RPMI7951 (cell line): ENCODE measurements around the gene ROBO2. TPM values are rescaled to one million over a fixed set of nuclear protein-coding genes. Genes with fewer than 3 reads are reported as not detected.

Source experiments
- DNase-seq: peaks from one replicate; pipeline ENCODE4 v3.0.0-alpha.2; 2012; ENCODE audit warnings: low read depth
- total RNA-seq: library from RNA; depleted of rRNA; stranded (reverse); fragments of >200 nt; shearing (Covaris generic); gene quantifications from 2 replicates; pipeline ENCODE4 v1.2.3, GENCODE V29; 2014

The ROBO2 gene
- total RNA-seq, 1 experiment from 2014 or later = not detected

- no peak for DNase-seq
Measured at GRCh38 chr3:77489216-77489615, 449.3 kb downstream of the ROBO2 start.

- no peak for DNase-seq
Measured at GRCh38 chr3:77491961-77492360, 452.1 kb downstream of the ROBO2 start.

DNA sequence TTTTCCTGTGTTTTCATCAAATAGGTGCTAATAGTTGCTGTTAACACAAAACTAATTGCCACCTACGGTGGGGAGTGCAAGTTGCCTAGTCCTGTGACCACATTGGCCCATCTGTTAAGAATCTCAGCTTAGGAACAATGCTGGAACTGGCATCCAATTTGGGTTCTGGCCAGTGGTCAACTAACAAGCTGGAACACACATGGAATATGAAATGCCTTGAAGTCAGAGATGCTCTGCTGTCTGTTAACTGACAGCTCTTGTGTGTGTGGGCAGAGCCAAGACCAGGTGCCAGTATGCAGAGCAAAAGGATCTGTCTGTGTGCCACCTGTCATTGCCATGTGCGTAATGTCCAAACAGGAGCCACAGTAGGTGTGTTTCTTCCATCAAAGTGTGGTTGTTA lies 460.8 kb downstream of the ROBO2 start:
- DNase-seq = no peak

GRCh38 chr3:77506384-77506783 lies 466.5 kb downstream of the ROBO2 start:
- DNase-seq = no peak

- no peak for DNase-seq
Measured at GRCh38 chr3:77513542-77513941, 473.6 kb downstream of the ROBO2 start.

DNA sequence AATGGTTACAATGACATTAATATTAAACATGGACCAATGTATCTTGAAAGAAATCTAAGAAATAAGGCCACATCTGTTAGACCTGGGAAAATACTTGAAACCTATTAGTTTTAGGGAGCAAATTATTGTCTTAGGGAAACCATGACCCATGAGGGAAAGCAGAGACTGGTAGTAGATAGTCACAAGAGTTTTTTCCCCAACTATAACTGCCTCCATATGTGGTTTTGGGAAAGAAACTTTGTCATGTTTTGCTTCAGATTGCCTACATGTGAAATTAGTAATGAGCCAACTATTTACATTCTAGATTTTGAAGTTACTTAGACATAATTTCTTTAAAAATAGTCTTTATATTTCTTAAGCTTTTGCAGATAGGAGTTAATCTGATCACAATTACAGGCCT lies 474.9 kb downstream of the ROBO2 start:
- DNase-seq = no peak

DNA sequence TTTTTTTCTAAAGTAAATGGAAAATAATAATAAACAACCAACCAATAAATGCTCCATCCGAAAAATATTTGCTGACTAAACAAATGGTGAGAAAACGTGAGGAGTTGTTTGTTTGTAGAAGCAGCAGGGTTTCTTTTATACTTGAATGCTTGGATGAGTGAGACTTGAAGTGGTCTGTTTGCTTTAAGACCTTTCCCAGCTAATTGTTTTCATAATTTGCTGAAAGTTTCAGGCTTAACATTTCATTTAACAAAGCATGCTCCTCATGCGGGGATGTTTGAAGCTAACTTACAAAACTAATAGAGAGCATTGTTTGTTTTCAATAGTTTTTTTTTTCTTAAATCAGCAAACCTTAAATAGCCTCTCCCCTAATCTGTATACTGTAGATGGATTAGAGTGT lies 484.6 kb downstream of the ROBO2 start:
- no peak for DNase-seq

DNA sequence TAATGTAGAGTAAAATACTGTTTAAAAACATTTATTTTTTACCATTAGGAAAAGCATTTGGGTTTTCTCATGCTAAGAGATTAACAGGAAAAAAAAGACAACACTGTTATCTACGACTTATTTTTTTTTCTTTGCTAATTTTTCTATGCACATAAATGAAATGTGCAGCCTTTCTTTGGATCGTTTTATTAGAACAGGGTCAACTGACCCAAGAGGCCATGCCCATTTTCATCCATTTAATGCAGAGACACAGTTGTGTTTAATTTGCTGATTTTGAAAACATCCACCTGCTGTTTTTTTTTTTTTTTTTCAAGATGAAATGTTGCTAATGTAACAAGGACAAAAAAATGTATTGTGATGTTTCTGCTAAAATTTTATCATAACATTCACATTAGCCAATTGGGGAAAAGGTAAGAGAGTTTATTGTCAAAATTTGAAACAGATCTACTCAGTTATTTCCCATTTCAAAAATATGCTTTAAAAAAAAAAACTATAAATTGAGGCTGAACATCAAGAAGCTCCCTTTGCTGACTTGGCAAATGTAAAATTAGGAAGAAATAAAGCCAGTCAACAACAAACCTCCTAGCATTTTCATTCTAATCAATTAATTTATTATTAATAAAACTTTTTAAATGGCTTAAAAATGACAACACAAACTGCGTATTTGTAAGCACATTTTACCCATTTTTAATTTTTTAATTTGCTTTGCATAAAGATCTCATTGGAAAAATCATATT lies 485.2 kb downstream of the ROBO2 start:
- DNase-seq = no peak

GRCh38 chr3:77526573-77527113 lies 486.7 kb downstream of the ROBO2 start:
- no peak for DNase-seq

DNA sequence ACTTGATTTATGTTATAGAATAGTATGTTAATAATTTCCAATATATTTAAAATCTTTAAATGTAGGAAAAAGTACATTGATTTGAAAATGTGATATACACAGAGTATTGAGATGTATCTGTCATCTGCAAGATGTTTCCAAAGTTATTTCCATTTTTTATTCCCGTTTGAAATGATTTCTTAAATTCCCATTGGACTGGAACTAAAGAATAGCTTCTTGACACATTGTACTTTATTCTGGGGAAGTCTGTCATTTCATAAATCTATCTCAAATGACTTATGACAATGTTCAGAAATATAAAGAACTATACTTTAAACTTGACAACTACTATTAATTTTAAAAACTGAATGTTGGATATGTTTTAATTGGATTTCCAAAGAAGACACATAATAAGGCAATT lies 489.6 kb downstream of the ROBO2 start:
- DNase-seq = no peak

DNA sequence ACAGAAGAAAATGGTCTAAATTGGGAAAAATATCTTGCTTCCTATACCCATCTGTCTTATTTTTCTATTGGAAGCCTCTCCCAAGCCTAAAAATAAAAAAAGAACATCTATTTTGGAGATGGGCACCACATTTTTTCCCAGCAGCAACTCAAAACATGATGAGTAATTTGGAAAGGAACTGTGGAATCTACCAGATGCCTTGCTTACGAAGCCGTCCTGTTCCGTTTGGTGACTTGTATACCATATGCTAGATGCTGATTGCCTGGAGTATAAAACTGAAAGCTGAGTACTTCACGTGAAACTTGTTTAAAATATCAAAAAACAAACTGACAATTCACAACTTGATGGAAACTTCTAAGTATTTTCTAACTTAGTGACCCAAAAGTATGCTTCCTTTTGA lies 491.0 kb downstream of the ROBO2 start:
- DNase-seq = no peak

DNA sequence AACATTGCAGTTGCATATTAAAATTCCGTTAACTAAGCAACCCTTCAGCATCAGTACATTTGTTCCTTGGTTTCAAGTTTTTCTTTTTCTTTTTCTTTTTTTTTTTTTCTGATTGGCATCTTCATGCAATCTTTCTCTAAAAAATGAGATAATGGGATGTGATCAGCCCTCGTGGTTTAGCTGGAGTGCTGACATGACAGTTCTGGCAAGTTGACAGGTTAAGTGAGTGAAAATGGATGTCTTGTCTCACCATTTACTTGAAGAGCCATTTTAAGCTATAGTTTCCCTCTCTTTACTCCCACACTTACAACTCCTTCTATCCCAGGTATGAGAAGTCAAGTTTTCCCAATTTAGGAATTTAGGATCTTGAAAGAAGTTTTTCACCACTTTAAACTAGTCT lies 495.2 kb downstream of the ROBO2 start:
- no peak for DNase-seq

DNA sequence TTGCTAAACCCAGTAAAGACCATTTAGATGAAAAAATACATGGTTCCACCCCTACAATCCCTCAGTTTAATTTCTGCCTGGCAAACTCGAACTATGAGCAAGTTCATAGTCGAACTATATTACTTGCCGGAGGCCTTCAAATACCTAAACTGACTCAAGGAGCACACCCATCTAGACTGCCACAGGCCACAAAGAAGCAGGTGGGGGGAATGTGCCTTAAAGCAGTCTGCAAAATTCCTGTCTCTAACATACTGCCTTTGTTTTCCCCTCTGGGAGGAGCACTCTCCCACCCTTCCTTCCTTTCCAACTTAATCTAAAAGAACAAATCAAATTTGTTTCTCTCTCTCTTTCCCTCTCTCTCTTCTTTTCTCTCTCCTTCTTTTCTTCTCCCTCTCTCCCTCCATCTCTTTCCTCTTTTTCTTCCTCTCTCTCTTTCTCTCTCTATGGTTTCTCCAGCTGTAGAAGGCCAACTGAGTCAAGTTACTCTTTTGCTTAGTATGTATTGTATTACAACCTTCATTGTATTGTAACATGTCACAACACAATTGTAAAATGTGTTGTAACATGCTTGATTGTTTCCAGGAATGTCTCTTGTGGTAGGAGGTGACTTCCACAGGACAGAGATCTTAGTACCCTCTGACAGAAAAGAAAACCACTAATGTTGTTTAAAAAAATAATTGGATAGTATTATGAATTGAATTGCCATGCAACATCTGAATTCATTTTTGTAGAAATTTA lies 496.3 kb downstream of the ROBO2 start:
- no peak for DNase-seq

- no peak for DNase-seq
Measured at GRCh38 chr3:77539014-77539413, 499.1 kb downstream of the ROBO2 start.

DNA sequence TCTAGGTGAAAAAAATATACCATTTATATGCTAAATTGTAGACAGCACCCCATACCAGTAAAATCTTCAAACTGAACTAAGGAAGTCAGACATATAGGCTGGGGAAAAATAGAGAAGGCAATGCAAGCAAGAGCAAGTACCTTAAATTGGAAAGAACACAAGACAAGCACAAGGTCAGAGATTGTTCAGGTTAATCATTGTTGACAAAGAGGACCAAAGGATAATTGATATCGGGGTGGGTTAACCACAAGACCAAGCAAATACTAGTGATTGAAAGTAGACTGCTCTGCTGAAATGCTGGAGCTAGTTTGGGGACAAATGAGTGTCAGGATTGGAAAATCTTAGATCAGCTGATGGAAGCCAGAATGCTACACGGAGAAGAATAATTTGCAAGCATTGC lies 499.8 kb downstream of the ROBO2 start:
- no peak for DNase-seq

- no peak for DNase-seq
Measured at GRCh38 chr3:77541203-77541922, 501.5 kb downstream of the ROBO2 start.

DNA sequence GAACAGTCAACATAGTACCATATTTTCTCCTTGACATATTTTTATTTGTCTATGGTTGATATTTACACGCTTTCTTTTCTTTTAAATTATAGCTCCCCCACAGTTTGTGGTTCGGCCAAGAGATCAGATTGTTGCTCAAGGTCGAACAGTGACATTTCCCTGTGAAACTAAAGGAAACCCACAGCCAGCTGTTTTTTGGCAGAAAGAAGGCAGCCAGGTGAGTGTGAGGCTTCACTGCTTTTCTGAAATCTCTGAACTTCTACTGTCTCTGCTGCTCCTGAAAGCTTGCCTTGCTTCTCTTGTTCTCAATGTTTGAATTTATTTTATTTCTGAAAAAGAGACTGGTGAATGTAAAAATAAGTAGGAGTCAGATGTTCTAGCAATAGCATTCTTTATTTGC lies 506.3 kb downstream of the ROBO2 start:
- DNase-seq = no peak

DNA sequence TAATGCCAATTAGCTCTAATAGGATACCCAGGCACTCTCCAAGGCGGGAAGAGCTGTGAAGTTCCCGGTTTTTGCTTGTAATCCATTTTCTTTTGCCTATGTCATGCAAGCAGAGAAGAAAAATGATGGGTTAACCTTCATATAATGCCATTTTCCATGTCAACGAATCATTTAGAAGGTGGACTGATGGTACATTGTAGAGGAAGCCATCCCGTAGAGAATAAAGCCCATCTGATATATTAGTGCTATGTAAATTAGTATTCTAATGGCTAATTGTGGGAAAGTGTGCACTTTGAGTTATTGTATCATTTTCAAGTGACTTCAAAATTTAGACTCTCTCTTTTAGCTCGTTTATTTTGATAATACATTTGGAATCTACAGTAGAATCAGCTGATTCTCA lies 509.1 kb downstream of the ROBO2 start:
- no peak for DNase-seq

GRCh38 chr3:77553240-77553639 lies 513.3 kb downstream of the ROBO2 start:
- no peak for DNase-seq

- DNase-seq = no peak
Measured at GRCh38 chr3:77562089-77562488, 522.2 kb downstream of the ROBO2 start.

GRCh38 chr3:77563012-77563411 lies 523.1 kb downstream of the ROBO2 start:
- no peak for DNase-seq

- no peak for DNase-seq
Measured at GRCh38 chr3:77566055-77566454, 526.2 kb downstream of the ROBO2 start.
